Stimulated activated CD4-positive, alpha-beta T cell treated with anti-CD3 and anti-CD28 coated beads, Interleukin-4, amount 100 ng/mL, for 24 hours (primary cell): Measurements from ENCODE around the gene ZNF670.

Source experiments
- DNase-seq: peaks from one replicate; pipeline ENCODE4 v3.0.0-alpha.2; 2020

ZNF670 gene

GRCh38 chr1:247103859-247104591, 25.4 kb upstream of the ZNF670 start, which contains the start of gene ZNF669:
Gene ZNF669 (minus strand): TSS chr1:247104356. CDS start chr1:247104199, 157 bp downstream.
- peak; percentile 95 for DNase-seq

DNA sequence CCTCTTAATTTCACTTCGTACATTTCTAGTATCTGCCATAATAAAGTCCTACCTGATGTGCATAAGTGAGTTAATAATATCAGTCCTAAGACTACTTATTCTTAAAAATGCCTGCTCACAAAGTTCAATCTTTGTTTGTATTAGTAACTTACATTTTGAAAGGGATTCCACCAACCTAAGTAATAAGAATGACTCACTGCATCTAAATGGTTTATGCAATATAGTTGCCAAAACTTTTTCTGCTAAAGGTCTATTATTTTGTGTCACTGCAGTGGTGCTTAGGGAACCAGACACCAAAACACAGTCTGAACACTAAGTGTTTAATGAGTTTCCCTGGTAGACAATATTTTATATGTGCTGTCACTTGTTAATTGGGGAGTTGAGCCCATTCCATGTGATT, 23.8 kb upstream of the ZNF670 start:
- DNase-seq, result no peak

- DNase-seq, result no peak
Measured at GRCh38 chr1:247100676-247101279, 22.2 kb upstream of the ZNF670 start.

GRCh38 chr1:247096958-247097357, 18.3 kb upstream of the ZNF670 start:
- no peak for DNase-seq

GRCh38 chr1:247096544-247096943, 17.9 kb upstream of the ZNF670 start:
- no peak for DNase-seq

DNA sequence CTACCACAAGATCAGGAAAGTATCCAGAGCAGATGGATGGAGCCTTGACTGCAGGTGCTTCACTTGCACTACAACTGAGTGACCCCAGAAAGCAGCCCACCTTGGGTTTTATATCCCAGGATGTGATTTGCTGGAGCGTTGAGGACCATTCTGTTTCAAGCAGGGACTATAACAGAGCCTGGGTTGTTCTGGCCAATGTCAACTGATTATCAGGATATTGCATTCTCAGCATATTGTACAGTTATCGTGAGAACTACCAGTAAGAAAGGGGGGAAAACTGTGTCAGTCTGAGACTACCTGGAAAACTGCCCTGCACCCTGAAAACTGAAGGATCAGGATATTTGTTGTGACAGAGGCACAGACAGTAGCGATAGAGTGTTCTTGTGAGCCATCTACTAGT, 17.5 kb upstream of the ZNF670 start:
- no peak for DNase-seq

DNA sequence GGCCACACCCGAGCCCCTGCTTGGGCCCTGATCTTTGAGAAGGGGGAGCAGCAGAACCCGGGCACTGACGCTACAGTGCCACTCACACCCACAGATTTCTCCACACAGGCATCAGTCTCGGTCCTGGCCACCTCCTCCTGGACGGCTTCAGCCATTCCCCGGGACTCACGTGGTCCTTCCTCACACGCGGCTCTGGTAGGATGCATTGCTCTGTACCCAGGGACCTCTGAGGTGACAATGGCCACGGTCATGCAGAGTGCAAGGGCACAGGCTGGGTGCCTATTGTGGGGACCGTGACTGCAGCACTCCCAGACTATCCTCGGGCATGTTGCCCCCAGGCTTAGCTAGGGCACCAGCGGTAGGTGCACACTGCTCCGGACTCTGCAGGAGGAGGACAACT, 11.8 kb upstream of the ZNF670 start:
- DNase-seq, result no peak

DNA sequence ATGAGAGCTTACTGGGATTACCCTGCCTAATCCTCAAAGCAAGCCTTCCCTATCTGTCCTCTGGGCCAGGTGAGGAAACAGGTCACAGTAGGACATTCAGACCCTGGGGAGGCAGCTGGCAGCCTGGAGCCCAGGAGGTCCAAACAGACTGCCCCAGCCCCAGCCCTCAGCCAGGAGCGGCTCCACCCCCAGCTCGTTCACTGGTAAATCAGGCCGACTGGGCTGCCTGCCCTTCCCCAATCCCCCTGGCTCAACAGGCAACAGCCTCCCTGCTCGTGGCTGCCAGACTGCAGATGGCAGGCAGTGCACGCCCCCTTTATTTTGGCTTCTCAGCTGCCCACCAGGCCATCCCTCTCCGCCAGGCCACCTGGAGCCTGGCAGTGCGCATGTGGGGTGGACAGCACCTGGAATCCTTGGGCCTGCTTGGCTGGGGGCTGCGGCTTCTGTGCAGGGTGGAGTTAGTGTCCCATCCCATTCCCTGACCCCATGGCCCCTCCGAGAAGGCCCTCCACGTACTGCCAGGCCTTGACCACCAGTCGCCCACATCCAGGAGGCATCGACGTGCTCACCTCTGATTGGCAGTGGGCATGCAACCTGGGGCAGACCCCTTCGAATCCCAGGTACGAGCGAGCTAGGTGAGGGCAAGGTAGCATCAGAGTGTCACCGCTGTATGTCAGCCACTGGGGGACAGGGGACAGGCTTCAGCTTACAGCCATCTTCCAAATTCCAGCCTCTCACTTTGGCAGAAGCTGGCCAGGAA, 11.2 kb upstream of the ZNF670 start:
- no peak for DNase-seq

DNA sequence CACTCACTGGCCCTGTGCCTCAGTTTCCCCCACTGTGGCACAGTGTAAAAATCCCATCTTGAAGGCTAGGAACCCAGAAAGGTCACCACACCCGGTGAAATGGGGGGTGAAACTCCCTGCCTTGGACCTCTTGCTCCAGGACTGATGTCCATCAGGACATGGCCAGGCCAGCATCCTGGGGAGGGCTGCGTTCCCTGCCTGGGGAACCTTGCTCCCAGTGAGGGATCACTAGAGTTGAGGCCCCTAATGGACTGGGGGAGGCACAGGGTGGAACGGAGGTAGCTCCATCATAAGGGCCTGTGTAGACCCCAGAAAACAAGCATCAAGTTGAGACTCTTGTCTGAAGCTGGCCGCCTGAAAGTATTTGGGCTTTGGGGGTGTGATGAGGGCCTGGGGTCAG, 10.4 kb upstream of the ZNF670 start:
- no peak for DNase-seq

DNA sequence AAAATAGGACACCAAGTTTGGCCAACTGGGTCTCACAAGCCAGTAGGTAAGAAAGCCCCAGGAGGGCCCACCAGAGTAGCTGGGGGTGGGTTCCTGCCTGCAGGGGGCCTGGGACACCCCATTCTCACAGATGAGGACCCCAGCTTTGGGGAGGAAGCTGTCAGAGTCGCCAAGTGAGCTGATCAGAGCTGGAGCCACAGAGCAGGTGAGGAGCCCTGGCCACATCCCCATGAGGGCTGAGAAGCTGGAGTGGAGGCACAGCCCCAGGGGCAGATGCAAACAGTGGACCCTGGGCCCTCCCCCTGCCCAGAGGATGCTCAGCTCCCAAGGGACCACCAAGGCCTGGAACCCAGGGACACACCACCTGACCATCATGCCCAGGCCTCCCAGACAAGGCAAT, 8.6 kb upstream of the ZNF670 start:
- DNase-seq, result no peak

DNA sequence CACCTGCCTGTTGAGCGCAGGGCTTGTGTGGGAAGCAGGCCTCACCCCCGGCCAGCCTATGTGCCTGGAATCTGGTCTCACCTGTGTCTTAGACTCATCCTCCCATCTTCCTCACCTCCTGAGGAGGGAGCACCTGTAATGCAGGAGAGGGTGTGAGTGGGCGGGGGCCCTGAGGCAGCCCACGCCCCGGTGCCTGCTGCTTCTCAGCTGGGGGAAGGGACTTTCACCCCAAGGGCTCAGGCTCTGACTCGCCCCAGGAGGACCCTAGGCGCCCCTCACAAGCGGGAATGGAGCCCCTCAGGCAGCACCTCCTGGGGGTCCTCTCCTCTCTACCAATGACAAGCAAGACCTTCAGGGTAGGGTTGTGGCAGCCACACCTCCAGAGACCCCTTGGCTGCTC, 6.7 kb upstream of the ZNF670 start:
- DNase-seq, result no peak

- DNase-seq, result no peak
Measured at GRCh38 chr1:247084771-247085170, 6.2 kb upstream of the ZNF670 start.

DNA sequence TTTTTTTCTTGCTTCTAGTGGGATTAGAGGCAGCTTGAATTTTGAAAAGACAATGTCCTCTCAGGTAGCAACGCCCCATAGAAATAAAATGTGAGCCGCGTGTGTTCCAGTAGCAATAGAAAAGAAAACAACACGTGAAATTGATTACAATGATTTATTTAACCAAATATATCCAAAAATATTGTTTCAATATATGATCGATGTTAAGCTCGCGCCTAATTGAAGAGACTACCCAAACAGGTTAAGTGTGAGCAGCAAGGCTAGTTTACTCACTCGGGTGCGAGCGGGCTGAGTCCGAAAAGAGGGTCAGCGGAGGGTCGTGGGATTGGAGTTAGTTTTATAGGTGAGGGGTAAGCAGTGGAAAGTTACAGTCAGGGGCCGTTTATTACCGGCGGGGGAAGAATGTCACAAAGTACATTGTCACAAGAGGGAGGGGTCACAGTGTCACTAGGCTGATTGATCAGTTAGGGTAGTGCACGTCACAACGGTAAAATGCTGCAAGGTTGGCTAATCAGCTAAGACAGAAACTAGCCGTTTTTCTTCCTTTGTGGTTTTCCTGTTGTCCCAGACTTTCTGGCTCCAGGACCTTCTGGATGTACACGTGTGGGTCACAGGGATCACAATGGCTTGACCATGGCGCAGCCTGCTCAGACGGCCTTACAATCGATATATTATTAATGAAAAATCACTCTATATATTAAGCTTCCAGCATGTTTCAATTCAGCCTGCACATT, 697 bp upstream of the ZNF670 start:
- DNase-seq, result no peak

- no peak for DNase-seq
Measured at GRCh38 chr1:247077876-247078257, 744 bp downstream of the ZNF670 start.

GRCh38 chr1:247077213-247077612, 1.4 kb downstream of the ZNF670 start:
- DNase-seq, result no peak

DNA sequence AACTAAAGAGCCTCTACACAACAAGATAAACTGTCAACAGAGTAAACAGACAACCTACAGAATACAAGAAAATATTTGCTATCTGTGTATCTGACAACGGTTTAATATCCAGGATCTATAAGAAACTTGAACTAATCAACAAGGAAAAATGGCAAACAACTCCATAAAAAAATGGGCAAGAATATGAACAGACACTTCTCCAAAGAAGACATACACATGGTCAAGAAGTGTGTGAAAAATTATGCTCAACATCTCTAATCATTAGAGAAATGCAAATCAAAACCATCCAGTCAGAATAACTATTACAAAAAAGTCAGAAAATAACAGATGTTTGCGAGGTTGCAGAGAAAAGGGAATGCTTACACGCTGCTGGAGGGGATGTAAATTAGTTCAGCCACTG, 8.0 kb downstream of the ZNF670 start:
- DNase-seq, result no peak

DNA sequence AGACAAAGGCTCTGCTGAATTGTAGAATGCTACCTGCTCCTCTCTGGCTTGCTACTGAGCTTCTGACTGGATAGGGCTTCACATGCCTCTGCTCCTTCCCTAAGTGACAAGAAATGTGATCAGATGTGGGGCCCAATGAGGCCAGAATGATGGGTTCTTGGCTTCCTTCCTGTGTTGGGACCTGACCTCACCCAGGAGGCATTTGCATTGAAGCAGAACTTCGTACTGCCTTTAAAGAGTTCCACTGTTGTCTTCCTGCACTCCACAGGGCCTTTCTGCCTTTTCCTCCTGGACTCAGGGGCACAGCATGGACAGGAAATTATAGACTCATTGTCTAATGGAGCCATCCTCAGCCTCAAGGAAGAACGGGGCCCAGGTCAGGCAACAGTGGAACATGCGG, 14.3 kb downstream of the ZNF670 start:
- no peak for DNase-seq

DNA sequence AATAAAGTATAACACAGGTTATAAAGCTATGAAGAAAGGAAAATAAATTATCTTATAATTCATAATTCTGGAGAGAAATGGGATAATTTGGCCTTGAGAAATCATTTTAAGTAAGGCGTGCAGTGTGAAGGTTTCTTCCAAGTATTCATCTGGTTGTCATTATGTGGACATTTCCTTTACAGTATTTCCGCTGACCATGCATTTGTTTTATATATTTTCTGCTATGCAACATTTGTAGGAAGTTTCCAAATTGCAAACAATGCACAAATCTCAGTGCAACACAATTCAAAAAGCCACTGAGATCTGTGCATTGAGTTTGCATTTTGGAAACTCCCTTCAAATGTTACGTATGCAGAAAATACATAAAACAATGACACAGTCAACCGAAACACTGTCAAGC, 17.8 kb downstream of the ZNF670 start:
- DNase-seq, result no peak

GRCh38 chr1:247056071-247056470, 22.5 kb downstream of the ZNF670 start:
- no peak for DNase-seq

- no peak for DNase-seq
Measured at GRCh38 chr1:247054992-247055415, 23.6 kb downstream of the ZNF670 start.

- no peak for DNase-seq
Measured at GRCh38 chr1:247047702-247048101, 30.9 kb downstream of the ZNF670 start.

GRCh38 chr1:247047260-247047659, 31.4 kb downstream of the ZNF670 start:
- DNase-seq, result no peak

GRCh38 chr1:247043406-247043805, 35.2 kb downstream of the ZNF670 start:
- no peak for DNase-seq
